NCI-H2196 treated with DMSO at 0.1 percent for 48 hours (cell line): ENCODE measurements around the gene SNAPC5.
"Not testable (repeated sequence)": the region's sequence is repeated elsewhere in the genome, so short reads cannot be mapped to it uniquely, and the experiment has no call there.

Experiments
- DNase-seq: peaks from one replicate; lab custom pipeline; 2025; ENCODE audit not compliant: unreplicated experiment; lab: John Stamatoyannopoulos, UW

Gene SNAPC5, protein sequence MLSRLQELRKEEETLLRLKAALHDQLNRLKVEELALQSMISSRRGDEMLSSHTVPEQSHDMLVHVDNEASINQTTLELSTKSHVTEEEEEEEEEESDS

DNA sequence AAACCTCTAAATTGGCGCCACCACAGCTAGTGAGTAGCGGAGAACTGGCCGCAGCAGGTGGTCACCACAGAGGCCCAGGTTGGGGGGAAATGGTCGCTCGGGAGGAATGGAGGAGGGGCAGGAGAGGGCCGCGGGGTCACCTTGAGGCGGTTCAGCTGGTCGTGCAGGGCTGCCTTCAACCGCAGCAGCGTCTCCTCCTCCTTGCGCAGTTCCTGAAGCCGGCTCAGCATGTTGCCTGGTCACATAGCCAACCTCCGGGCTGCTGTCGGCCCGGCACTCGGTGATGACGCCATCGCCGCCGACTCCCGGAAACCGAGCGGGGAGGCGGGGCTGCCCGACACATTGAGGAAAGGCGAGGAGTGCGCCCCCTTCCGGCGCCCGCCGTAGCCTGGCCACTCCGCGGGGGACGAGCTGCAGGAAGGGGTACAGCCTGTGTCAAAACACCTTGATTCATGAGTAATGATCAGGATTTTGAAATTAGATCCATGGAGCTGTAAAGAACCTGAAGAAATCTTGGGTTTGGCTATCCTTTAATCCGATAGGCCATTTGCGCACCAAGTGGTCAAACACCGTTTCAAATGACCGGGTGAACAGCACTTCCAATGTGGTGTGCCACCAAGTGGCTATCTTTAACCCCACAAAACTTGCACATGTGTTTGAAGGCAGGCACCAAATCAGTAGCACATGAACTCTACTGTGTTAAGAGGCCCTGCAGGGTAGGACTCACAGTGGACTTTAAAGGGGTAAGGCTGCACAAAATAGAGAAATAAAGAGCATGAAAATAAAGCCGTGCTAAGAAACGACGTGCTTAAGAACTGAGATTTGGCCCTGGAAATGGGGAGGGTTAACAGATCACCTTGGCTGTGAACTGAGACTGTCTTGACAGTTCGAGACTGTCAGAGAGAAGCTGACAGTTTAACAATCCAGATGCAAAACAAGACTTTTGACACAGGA is at the start of gene SNAPC5:
SNAPC5 (minus strand) TSS at position 261 of the 954 bp plus-strand sequence; CDS start at position 230, 31 bp downstream.
- DNase-seq = peak; percentile 77

DNA sequence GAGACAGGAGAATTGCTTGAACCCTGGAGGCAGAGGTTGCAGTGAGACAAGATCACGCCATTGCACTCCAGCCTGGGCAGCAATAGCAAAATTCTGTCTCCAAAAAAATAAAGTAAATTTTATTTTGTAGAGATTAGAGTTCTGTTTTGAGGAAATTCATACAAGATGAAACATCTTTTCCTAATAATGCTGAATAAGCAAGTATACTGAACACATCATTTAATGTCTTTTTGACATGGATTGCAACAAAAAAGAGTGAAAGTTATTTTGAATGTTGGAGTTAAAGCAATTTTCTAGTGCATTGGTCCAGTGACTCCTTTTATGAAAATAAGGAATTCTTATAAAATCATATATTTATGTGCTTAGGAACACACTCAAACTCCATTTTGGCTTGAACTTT is 47.7 kb upstream of the SNAPC5 start:
- no peak for DNase-seq

- no peak for DNase-seq
These were observed 45.3 kb upstream of the SNAPC5 start for GRCh38 chr15:66542896-66543295.

- no peak for DNase-seq
These were observed 37.5 kb upstream of the SNAPC5 start for GRCh38 chr15:66535056-66535455.

DNA sequence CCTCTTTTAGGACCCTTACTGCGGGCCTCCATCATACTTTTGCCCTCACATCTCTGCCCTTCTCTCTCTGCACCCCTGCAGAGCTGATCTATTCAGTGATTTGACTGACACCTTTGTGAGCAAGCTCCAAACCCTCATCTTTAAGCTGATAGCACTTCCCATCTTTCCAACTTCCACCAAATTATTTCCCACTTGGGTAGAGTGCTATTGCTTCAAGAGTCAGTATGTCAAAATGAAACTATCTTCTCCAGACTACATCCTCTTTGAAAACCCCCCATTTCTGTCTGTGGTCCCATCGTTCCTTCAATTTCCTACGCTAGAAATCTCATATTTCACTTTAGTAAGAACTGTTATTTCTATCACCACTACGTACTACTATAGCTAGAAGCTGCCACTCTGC is 27.3 kb upstream of the SNAPC5 start:
- DNase-seq = no peak

- DNase-seq = no peak
These were observed 26.4 kb upstream of the SNAPC5 start for GRCh38 chr15:66523926-66524325.

- no peak for DNase-seq
These were observed 18.4 kb upstream of the SNAPC5 start for GRCh38 chr15:66515901-66516322.

DNA sequence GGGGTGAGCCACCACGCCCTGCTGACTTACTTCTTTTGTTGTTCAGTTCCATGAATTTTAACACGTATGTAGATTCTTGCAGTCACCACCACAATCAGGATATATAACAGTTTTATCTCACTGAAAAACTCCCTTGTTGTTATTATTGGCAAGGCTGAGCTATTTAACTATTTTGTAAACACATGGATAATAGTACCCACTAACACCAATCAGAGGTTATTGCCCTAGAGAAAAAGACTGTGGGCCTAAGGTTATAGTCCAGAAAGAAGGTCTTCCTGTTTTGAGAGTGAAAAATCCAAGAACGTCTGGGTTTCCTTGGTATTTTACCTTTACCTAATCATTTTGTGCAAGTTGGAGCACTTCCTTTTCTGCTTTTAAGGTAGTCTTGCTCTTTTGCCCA is 17.0 kb upstream of the SNAPC5 start:
- no peak for DNase-seq

GRCh38 chr15:66508293-66508883 is 10.8 kb upstream of the SNAPC5 start:
- DNase-seq = no peak

GRCh38 chr15:66505818-66506217 is 8.3 kb upstream of the SNAPC5 start:
- DNase-seq = no peak

- no peak for DNase-seq
These were observed 7.9 kb upstream of the SNAPC5 start for GRCh38 chr15:66505430-66505811.

DNA sequence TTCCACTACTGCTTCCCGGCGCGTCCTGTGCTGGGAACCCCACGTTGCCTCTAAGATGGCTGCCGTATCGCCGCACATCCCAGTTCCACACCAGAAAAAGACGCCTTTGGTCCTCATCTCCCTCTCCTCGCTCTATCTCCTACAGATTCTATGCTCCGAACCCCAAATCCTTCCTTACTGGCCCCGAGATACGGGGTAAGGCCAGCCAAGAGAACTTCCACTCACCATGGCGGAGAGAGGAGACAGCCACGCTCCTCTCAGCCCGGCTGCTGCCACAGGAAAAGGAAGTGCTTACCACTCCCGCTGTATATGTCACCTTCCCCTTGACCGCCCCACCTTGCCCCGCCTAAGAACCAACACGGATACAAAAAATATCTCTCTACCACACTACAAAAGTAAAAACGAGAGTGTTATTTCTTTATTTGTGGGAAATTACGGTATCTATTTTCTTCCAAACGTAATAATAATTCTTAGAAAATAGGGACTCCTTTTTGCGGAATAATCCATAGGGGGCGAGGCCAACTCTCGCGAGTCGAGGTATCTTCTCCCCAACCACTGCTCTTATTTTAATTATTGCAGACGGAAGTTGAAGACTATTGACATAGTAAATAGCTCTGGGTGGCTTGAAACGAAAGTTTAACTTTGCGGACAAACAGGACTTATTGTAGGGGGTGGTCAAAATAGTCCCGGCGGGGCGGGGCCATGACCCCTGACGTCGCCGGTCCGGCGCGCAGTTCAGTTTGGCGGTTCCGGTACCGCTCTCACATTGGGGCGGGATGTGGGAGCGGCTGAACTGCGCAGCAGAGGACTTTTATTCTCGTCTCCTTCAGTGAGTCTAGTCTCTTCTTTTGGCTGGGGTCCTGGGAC is 7.2 kb upstream of the SNAPC5 start, which contains the start of the genes RPL4 and ZWILCH:
RPL4 (minus strand) TSS at position 293 of the 867 bp plus-strand sequence; CDS start at position 228, 65 bp downstream.
ZWILCH (plus strand) TSS at position 764 of the 867 bp plus-strand sequence; CDS start at position 777, 13 bp downstream.
- DNase-seq = peak; percentile 32

DNA sequence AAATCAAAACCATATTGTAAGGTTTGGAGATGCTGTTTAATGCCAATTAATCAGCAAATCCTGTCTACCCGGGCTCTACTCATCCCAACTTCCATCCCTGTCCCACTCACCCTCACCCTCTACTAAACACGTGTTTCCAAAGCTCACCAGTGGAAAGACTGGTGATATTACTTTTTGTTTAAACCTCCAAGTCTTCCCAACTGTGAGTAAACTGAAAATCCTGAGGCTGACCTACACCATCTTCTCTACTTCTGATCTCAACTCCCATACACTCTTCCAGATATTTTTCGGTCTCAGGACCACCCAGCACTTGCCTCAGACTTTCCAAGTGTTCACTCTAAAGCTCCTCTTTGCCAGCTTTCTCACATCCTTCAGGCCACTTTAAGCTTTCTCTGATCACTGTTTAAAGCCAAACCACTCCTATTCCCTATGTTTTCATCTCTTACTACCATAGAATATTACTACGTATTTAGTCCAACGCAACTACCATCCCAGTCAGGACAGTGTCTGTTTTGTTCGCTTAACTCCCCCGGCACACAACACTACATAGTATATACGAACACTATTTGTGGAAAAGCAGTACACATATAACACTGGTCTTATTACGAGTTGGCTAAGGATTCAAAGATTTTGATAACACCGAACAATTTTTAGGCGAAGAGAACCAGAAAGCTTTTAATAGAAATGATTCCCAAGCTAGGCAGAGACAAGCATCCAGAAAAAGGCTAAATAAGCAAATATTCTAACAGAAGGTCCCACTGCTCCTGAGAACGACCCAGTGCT is 6.4 kb upstream of the SNAPC5 start:
- DNase-seq = no peak

DNA sequence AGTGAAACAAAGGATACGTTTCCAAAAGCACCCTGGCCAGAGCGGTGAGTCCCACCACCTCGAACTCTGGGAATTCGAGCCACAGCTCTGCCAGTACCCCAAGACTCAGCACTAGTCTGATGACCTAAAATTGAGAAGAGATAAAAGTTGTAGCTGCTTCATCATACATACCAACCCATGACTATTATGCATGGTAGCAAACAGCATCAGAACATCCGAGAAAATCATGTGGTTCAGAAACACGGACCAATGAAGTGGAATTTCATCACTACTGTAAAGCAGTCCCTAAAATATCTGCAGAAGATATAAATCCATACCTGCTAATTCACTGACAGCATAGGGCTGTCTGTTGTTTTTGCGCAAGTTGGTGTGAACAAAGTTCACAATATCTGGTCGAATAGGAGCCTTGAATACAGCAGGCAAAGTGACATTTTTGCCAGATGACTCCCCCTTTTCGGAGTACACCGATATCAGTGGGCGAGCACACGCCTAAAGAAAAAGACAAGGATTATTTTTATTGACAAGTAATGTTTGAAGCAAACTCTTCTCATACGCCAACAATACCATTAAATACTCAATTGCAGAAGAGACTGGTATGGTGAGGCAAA is 5.6 kb upstream of the SNAPC5 start:
- not testable (repeated sequence) for DNase-seq

- DNase-seq = no peak
These were observed 4.9 kb upstream of the SNAPC5 start for GRCh38 chr15:66502491-66502890.

DNA sequence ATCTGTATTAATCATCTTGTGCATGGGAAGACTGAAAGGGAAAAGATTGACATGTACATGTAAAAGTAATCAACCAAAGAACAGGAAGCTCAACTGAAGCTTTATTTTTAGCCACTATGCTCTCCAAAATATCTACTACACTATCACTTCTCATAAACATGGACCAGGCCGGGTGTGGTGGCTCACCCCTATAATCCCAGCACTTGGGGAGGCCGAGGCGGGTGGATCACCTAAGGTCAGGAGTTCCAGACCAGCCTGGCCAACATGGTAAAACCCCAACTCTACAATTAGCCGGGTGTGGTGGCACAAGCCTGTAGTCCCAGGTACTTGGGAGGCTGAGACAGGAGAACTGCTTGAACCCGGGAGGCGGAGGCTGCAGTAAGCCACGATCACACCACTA is 2.8 kb upstream of the SNAPC5 start:
- not testable (repeated sequence) for DNase-seq

DNA sequence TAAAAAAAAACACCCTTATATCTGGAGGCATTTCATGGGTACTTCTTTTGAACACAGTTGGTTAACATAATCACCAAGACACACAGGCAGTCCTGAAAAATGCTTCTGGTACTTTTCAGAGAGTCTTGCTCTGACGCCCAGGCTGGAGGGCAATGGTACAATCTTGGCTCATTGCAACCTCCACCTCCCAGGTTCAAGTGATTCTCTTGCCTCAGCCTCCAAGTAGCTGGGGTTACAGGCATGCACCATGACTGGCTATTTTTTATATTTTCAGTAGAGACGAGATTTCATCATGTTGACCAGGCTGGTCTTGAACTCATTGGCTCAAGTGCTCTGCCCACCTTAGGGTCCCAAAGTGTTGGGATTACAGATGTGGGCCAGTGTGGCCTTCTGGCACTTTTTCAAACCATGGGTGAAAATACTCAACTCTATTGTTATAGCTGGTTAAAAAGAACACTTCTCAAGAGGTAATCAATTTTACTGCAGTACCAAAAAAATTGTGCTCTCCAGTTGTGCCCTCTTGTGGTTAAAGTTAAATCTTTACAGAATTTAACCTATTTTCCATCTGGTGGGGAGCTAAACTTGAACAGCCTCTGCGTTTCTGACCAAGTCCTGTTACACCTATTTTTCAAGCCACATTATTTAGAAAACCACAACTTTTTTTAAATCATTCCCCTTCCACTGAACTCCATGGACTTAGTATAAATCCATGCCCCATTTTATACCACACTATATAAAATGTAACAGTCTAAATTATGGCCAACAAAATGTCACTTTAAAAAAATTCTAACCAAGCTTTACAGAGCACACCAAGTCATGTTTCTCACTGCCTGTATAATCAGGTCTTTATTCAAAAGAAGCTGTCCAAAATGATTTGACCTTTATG is 1.2 kb upstream of the SNAPC5 start:
- no peak for DNase-seq

DNA sequence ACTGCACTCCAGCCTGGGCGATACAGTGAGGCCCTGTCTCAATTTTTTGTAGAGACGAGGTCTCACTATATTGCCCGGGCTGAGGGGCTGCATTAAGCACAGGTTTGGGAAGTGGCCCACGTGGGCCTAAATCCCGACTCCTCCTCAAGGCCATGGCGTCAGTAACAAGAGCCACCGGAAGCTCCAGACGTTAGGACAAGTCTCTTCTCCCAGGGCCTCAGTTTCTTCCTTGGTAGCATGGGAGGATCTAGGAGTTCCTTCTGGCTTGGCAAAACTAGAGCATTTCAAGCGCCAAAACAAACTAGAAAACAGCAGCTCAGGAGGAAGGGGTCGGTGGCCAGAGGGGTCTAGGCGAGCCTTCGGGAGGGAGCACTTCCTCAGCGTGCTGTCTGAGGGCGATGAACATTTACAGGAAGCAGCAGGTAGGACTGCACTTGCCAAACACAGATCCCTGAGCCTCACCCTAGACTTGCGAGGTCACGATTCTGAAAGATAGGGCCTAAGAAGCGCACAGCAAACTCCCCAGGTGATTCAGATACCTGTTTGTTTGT is 536 bp downstream of the SNAPC5 start:
- DNase-seq = no peak
